OCI-LY7 (cell line): ENCODE measurements around the gene PPARG. TPM values are rescaled to one million over a fixed set of nuclear protein-coding genes. Genes with fewer than 3 reads are reported as not detected.

ENCODE experiments used
- BruUV-seq: library from RNA; stranded (reverse); fragments of 400-500 nt; replicated peaks from 2 replicates; lab custom pipeline; 2021; lab: Mats Ljungman, UMichigan
- CTCF ChIA-PET: fragments of 300-600 bp; sonication (Branson Sonifier 250); formaldehyde crosslinking; loops from one replicate; lab custom pipeline; 2022; ENCODE audit warnings: antibody characterized with exemption; ENCODE audit not compliant: unreplicated experiment; lab: Charles Lee
- POLR2A ChIA-PET: fragments of 300-600 bp; sonication (Branson Sonifier 250); formaldehyde crosslinking; loops from one replicate; lab custom pipeline; 2022; ENCODE audit warnings: antibody characterized with exemption; lab: Charles Lee
- DNase-seq: peaks from one replicate; pipeline ENCODE4 v3.0.0-alpha.2; 2015; ENCODE audit warnings: low spot score
- H2AFZ ChIP-seq: fragments of 200-600 bp; sonication (generic), shearing (Covaris generic); 2 replicates; pipeline ENCODE4 v1.6.1; 2014; ENCODE audit warnings: mild to moderate bottlenecking, antibody characterized with exemption, low read length, moderate library complexity
- H3K27ac ChIP-seq: fragments of 200-600 bp; sonication (generic); 2 replicates; pipeline ENCODE4 v1.5.1; 2014; ENCODE audit warnings: mixed run types, low read depth, mild to moderate bottlenecking, moderate library complexity, low read length, inconsistent platforms; ENCODE audit not compliant: poor library complexity, severe bottlenecking
- H3K36me3 ChIP-seq: fragments of 200-600 bp; sonication (generic); 2 replicates; pipeline ENCODE4 v1.6.1; 2014; ENCODE audit warnings: mild to moderate bottlenecking, antibody characterized with exemption, low read length, moderate library complexity, mixed read lengths; ENCODE audit not compliant: insufficient read depth
- H3K4me1 ChIP-seq: fragments of 200-600 bp; sonication (generic); 2 replicates; pipeline ENCODE4 v1.5.1; 2014; ENCODE audit warnings: mild to moderate bottlenecking, low read length; ENCODE audit not compliant: insufficient read depth, poor library complexity, severe bottlenecking
- H3K4me2 ChIP-seq: fragments of 200-600 bp; sonication (generic); 2 replicates; pipeline ENCODE4 v1.6.1; 2014; ENCODE audit warnings: mild to moderate bottlenecking, low read length
- H3K4me3 ChIP-seq: fragments of 200-600 bp; sonication (generic); 2 replicates; pipeline ENCODE4 v1.5.1; 2014; ENCODE audit warnings: mild to moderate bottlenecking, low read depth, low read length; ENCODE audit not compliant: poor library complexity, severe bottlenecking
- H3K79me2 ChIP-seq: fragments of 200-600 bp; sonication (generic); 2 replicates; pipeline ENCODE4 v1.6.1; 2016; ENCODE audit warnings: low read depth, mild to moderate bottlenecking, low read length, moderate library complexity, mixed read lengths; ENCODE audit not compliant: insufficient read depth
- H3K9me2 ChIP-seq: fragments of 200-600 bp; sonication (generic); 2 replicates; pipeline ENCODE4 v1.6.1; 2016; ENCODE audit warnings: mild to moderate bottlenecking, low read length, mixed read lengths; ENCODE audit not compliant: insufficient read depth
- H3K9me3 ChIP-seq: fragments of 200-600 bp; sonication (generic); 2 replicates; pipeline ENCODE4 v1.6.1; 2014; ENCODE audit warnings: mild to moderate bottlenecking, mixed run types, low read length, mixed read lengths
- H4K20me1 ChIP-seq: fragments of 200-600 bp; sonication (generic); 2 replicates; pipeline ENCODE4 v1.6.1; 2014; ENCODE audit warnings: mild to moderate bottlenecking, antibody characterized with exemption, low read length, moderate library complexity, mixed read lengths; ENCODE audit not compliant: insufficient read depth
- CTCF ChIP-seq: fragments of 200-600 bp; sonication (generic); conservative IDR thresholded peaks from 2 replicates; pipeline ENCODE4 v1.5.1; 2014; ENCODE audit warnings: mild to moderate bottlenecking, antibody characterized with exemption, low read length, moderate library complexity, mixed read lengths
- EZH2phosphoT487 ChIP-seq: fragments of 200-600 bp; sonication (generic); IDR thresholded peaks from 2 replicates; pipeline ENCODE4 v1.6.1; 2018; ENCODE audit warnings: low read depth, borderline replicate concordance, mild to moderate bottlenecking, mixed run types, antibody characterized with exemption, low read length, moderate library complexity, mixed read lengths
- intact Hi-C: fragments of 100-400 bp; cut with micrococcal nuclease; formaldehyde crosslinking; loops from one replicate; pipeline ENCODE4 v1.10.0; 2022; ENCODE audit not compliant: unreplicated experiment
- total RNA-seq, 2 experiments: library from RNA; depleted of rRNA in 1 of 2; stranded (reverse); fragments of >200 nt in 1 of 2; shearing (Covaris generic) in 1 of 2; gene quantifications; 2 replicates each; pipeline ENCODE4 v1.2.3, GENCODE V29; 2014 to 2022

The PPARG gene
- total RNA-seq, 2 experiments from 2014 or later: not detected

GRCh38 chr3:12445523-12446240 lies 156.8 kb downstream of the PPARG start:
- intact Hi-C loops: no loop called here
- ChIA-PET CTCF (no interaction called here), POLR2A (no interaction called here)
- BruUV-seq: no TSS peak
- Histone ChIP-seq H3K4me3 (no peak overlapping the region), H2AFZ (no peak overlapping the region), H3K9me3 (no peaks in the 10 kb centered on the region), H3K27ac (no peak overlapping the region), H3K4me1 (no peaks in the 10 kb centered on the region), H4K20me1 (no peaks in the 10 kb centered on the region), H3K36me3 (no peaks in the 10 kb centered on the region), H3K79me2 (no peaks in the 10 kb centered on the region), H3K4me2 (no peak overlapping the region), H3K9me2 (no peaks in the 10 kb centered on the region)
- DNase-seq: no peak
- no peak for TF ChIP-seq EZH2phosphoT487
- TF ChIP-seq CTCF: no peak

- no peaks in the 10 kb centered on the region for H3K9me3 ChIP-seq
- no peaks in the 10 kb centered on the region for H4K20me1 ChIP-seq
- TF ChIP-seq EZH2phosphoT487 (no peak), CTCF (no peak)
- H3K79me2 ChIP-seq: no peaks in the 10 kb centered on the region
- no peaks in the 10 kb centered on the region for H3K36me3 ChIP-seq
- no peak overlapping the region for H3K4me3 ChIP-seq
- H3K4me1 ChIP-seq: no peaks in the 10 kb centered on the region
- no peak overlapping the region for H2AFZ ChIP-seq
- intact Hi-C loops: no loop called here
- CTCF ChIA-PET: no interaction called here
- no TSS peak for BruUV-seq
- no peak for DNase-seq
- H3K4me2 ChIP-seq: no peak overlapping the region
- no peaks in the 10 kb centered on the region for H3K9me2 ChIP-seq
- POLR2A ChIA-PET: no interaction called here
- H3K27ac ChIP-seq: no peak overlapping the region
These were observed 157.4 kb downstream of the PPARG start for GRCh38 chr3:12446298-12446697.

- CTCF ChIA-PET: no interaction called here
- BruUV-seq: no TSS peak
These were observed 158.2 kb downstream of the PPARG start for GRCh38 chr3:12447075-12447474.

More at GRCh38 chr3:12447075-12447474, 158.2 kb downstream of the PPARG start:
- H2AFZ ChIP-seq: no peak overlapping the region
- intact Hi-C loops: no loop called here
- H3K36me3 ChIP-seq: no peaks in the 10 kb centered on the region
- H3K79me2 ChIP-seq: no peaks in the 10 kb centered on the region
- H3K4me3 ChIP-seq: no peak overlapping the region
- no peaks in the 10 kb centered on the region for H3K9me2 ChIP-seq
- no peaks in the 10 kb centered on the region for H3K4me1 ChIP-seq
- H3K27ac ChIP-seq: no peak overlapping the region
- H4K20me1 ChIP-seq: no peaks in the 10 kb centered on the region
- no peak for DNase-seq
- TF ChIP-seq EZH2phosphoT487 (no peak), CTCF (no peak)
- no peak overlapping the region for H3K4me2 ChIP-seq
- POLR2A ChIA-PET: no interaction called here
- no peaks in the 10 kb centered on the region for H3K9me3 ChIP-seq
